ENCODE measurements around the gene DOK6.

The DOK6 gene

GRCh38 chr18:69895066-69896047 lies 494.7 kb downstream of the DOK6 start:
- no peak for DNase-seq

GRCh38 chr18:69897397-69898108 lies 496.9 kb downstream of the DOK6 start:
- DNase-seq = no peak

- no peak for DNase-seq
These were observed 497.7 kb downstream of the DOK6 start for GRCh38 chr18:69898241-69898861.

Data from amygdala (tissue), 56 donors.